ENCODE measurements around the gene MGMT. TPM values are rescaled to one million over a fixed set of nuclear protein-coding genes. Genes with fewer than 3 reads are reported as not detected.

Gene MGMT
- polyA plus RNA-seq, 1 donor from 2014 or later = 0.94 TPM

GRCh38 chr10:129760416-129760815, 293.4 kb downstream of the MGMT start:
- Histone ChIP-seq H3K9ac (ENCODE audit: low read length) (no peak overlapping the region), H4K20me1 (ENCODE audit: insufficient read depth) (no peaks in the 10 kb centered on the region), H3K4me3 (ENCODE audit: low read length) (no peak overlapping the region), H3F3A (ENCODE audit: insufficient read depth, low read length, poor library complexity, severe bottlenecking) (no peaks in the 10 kb centered on the region), H3K27ac (ENCODE audit: low read length) (no peak overlapping the region), H2AFZ (ENCODE audit: low read depth, low read length) (no peak overlapping the region), H3K4me2 (ENCODE audit: low read length) (no peak overlapping the region), H3K79me2 (replicated peaks; ENCODE audit: insufficient read depth, low read length) (no peaks in the 10 kb centered on the region), H3K9me3 (ENCODE audit: low read length) (no peaks in the 10 kb centered on the region), H3K36me3 (ENCODE audit: insufficient read depth, low read length) (no peaks in the 10 kb centered on the region), H3K27me3 (ENCODE audit: insufficient read depth, low read depth, low read length) (no peaks in the 10 kb centered on the region), H3K9me2 (ENCODE audit: insufficient read depth, low read length) (no peaks in the 10 kb centered on the region)
- TF ChIP-seq SMC3 (conservative IDR thresholded peaks at IDR 0.05; ENCODE audit: poor library complexity) (no peak), POLR2AphosphoS5 (IDR thresholded peaks at IDR 0.05) (no peak), REST (IDR thresholded peaks at IDR 0.05; ENCODE audit: borderline replicate concordance) (no peak), TAF1 (IDR thresholded peaks at IDR 0.05; ENCODE audit: low read depth) (no peak)
- TF ChIP-seq, protein P1, sequence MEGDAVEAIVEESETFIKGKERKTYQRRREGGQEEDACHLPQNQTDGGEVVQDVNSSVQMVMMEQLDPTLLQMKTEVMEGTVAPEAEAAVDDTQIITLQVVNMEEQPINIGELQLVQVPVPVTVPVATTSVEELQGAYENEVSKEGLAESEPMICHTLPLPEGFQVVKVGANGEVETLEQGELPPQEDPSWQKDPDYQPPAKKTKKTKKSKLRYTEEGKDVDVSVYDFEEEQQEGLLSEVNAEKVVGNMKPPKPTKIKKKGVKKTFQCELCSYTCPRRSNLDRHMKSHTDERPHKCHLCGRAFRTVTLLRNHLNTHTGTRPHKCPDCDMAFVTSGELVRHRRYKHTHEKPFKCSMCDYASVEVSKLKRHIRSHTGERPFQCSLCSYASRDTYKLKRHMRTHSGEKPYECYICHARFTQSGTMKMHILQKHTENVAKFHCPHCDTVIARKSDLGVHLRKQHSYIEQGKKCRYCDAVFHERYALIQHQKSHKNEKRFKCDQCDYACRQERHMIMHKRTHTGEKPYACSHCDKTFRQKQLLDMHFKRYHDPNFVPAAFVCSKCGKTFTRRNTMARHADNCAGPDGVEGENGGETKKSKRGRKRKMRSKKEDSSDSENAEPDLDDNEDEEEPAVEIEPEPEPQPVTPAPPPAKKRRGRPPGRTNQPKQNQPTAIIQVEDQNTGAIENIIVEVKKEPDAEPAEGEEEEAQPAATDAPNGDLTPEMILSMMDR (IDR thresholded peaks at IDR 0.05; ENCODE audit: poor library complexity, severe bottlenecking) = no peak

- Histone ChIP-seq H3K27ac (ENCODE audit: low read length) (no peak overlapping the region), H3K79me2 (replicated peaks; ENCODE audit: insufficient read depth, low read length) (no peaks in the 10 kb centered on the region), H3K9me3 (ENCODE audit: low read length) (no peaks in the 10 kb centered on the region), H3F3A (ENCODE audit: insufficient read depth, low read length, poor library complexity, severe bottlenecking) (no peaks in the 10 kb centered on the region), H3K9me2 (ENCODE audit: insufficient read depth, low read length) (no peaks in the 10 kb centered on the region), H2AFZ (ENCODE audit: low read depth, low read length) (no peak overlapping the region), H3K27me3 (ENCODE audit: insufficient read depth, low read depth, low read length) (no peaks in the 10 kb centered on the region), H3K4me3 (ENCODE audit: low read length) (no peak overlapping the region), H4K20me1 (ENCODE audit: insufficient read depth) (no peaks in the 10 kb centered on the region), H3K4me2 (ENCODE audit: low read length) (no peak overlapping the region), H3K9ac (ENCODE audit: low read length) (no peak overlapping the region), H3K36me3 (ENCODE audit: insufficient read depth, low read length) (no peaks in the 10 kb centered on the region)
- TF ChIP-seq REST (IDR thresholded peaks at IDR 0.05; ENCODE audit: borderline replicate concordance) (no peak), RAD21 (conservative IDR thresholded peaks at IDR 0.05) (no peak)
Measured at GRCh38 chr10:129761197-129761972, 294.3 kb downstream of the MGMT start.

All from neural cell (in vitro differentiated cells).